Neural cell (in vitro differentiated cells): ENCODE results near the gene REEP6. TPM values are rescaled to one million over a fixed set of nuclear protein-coding genes. Genes with fewer than 3 reads are reported as not detected.

Experiments used
- H2AFZ ChIP-seq: fragments of 200-600, 300-800 bp; sonication (generic), shearing (Covaris generic); 2 replicates; pipeline ENCODE4 v1.6.0; 2014; ENCODE audit warnings: low read depth, mild to moderate bottlenecking, antibody characterized with exemption, low read length, moderate library complexity
- H3F3A ChIP-seq: fragments of 200-600 bp; shearing (Covaris generic); 2 replicates; pipeline ENCODE4 v1.6.1; 2016; ENCODE audit warnings: mild to moderate bottlenecking, moderate library complexity, mixed read lengths, antibody characterized with exemption, low read length; ENCODE audit not compliant: insufficient read depth, poor library complexity, severe bottlenecking
- H3K27ac ChIP-seq: fragments of 200-600, 300-800 bp; sonication (generic), shearing (Covaris generic); 2 replicates; pipeline ENCODE4 v1.5.1; 2014; ENCODE audit warnings: mild to moderate bottlenecking, low read length, moderate library complexity
- H3K27me3 ChIP-seq: fragments of 300-800, 200-600 bp; sonication (generic), shearing (Covaris generic); 2 replicates; pipeline ENCODE4 v1.6.0; 2014; ENCODE audit warnings: mild to moderate bottlenecking, low read depth, low read length, moderate library complexity; ENCODE audit not compliant: insufficient read depth
- H3K36me3 ChIP-seq: fragments of 300-800, 200-600 bp; sonication (generic), shearing (Covaris generic); 2 replicates; pipeline ENCODE4 v1.5.1; 2014; ENCODE audit warnings: mild to moderate bottlenecking, antibody characterized with exemption, low read length, moderate library complexity; ENCODE audit not compliant: insufficient read depth
- H3K4me2 ChIP-seq: fragments of 300-800, 200-600 bp; sonication (generic), shearing (Covaris generic); 2 replicates; pipeline ENCODE4 v1.6.0; 2014; ENCODE audit warnings: mild to moderate bottlenecking, low read length
- H3K4me3 ChIP-seq: fragments of 300-800, 200-600 bp; sonication (generic), shearing (Covaris generic); 2 replicates; pipeline ENCODE4 v1.5.1; 2014; ENCODE audit warnings: mild to moderate bottlenecking, low read length, moderate library complexity
- H3K79me2 ChIP-seq: fragments of 200-600 bp; shearing (Covaris generic); replicated peaks from 2 replicates; pipeline ENCODE4 v1.6.0; 2014; ENCODE audit warnings: mild to moderate bottlenecking, low read length, moderate library complexity; ENCODE audit not compliant: insufficient read depth
- H3K9ac ChIP-seq: fragments of 300-800, 200-600 bp; sonication (generic), shearing (Covaris generic); 2 replicates; pipeline ENCODE4 v1.6.1; 2016; ENCODE audit warnings: mild to moderate bottlenecking, low read length, mixed read lengths
- H3K9me2 ChIP-seq: fragments of 200-600 bp; shearing (Covaris generic); 2 replicates; pipeline ENCODE4 v1.6.1; 2016; ENCODE audit warnings: mild to moderate bottlenecking, low read length, mixed read lengths; ENCODE audit not compliant: insufficient read depth
- H3K9me3 ChIP-seq: fragments of 200-600, 300-800 bp; sonication (generic), shearing (Covaris generic); 2 replicates; pipeline ENCODE4 v1.6.1; 2016; ENCODE audit warnings: mild to moderate bottlenecking, mixed run types, low read length, moderate library complexity, mixed read lengths
- H4K20me1 ChIP-seq: fragments of 200-600 bp; shearing (Covaris generic); 2 replicates; pipeline ENCODE4 v1.6.1; 2016; ENCODE audit warnings: mild to moderate bottlenecking, mixed run types; ENCODE audit not compliant: insufficient read depth
- CTCF ChIP-seq: fragments of 450-650 bp; IDR thresholded peaks from 2 replicates; pipeline ENCODE4 v1.5.1; 2014; ENCODE audit warnings: antibody characterized with exemption, mild to moderate bottlenecking, moderate library complexity; ENCODE audit not compliant: poor library complexity, severe bottlenecking
- EP300 ChIP-seq: fragments of 450-650 bp; conservative IDR thresholded peaks from 2 replicates; pipeline ENCODE4 v1.6.1; 2014; ENCODE audit warnings: antibody characterized with exemption, mild to moderate bottlenecking, moderate library complexity; ENCODE audit not compliant: poor library complexity, severe bottlenecking
- EZH2 ChIP-seq: fragments of 200-600, 300-800 bp; shearing (Covaris generic), sonication (generic); IDR thresholded peaks from 2 replicates; pipeline ENCODE4 v1.6.1; 2014; ENCODE audit warnings: antibody characterized with exemption, low read length, borderline replicate concordance, mild to moderate bottlenecking; ENCODE audit not compliant: insufficient read depth, poor library complexity, severe bottlenecking
- MXI1 ChIP-seq: fragments of 450-650 bp; conservative IDR thresholded peaks from 2 replicates; pipeline ENCODE4 v1.6.1; 2014; ENCODE audit warnings: antibody characterized with exemption, mild to moderate bottlenecking; ENCODE audit not compliant: poor library complexity, severe bottlenecking
- POLR2AphosphoS5 ChIP-seq: IDR thresholded peaks from 2 replicates; pipeline ENCODE4 v1.6.1; 2012
- RAD21 ChIP-seq: fragments of 450-650 bp; conservative IDR thresholded peaks from 2 replicates; pipeline ENCODE4 v1.6.1; 2014; ENCODE audit warnings: antibody characterized with exemption, mild to moderate bottlenecking, moderate library complexity
- REST ChIP-seq: IDR thresholded peaks from 2 replicates; pipeline ENCODE4 v1.6.1; 2012; ENCODE audit warnings: borderline replicate concordance
- SMC3 ChIP-seq: fragments of 450-650 bp; conservative IDR thresholded peaks from 2 replicates; pipeline ENCODE4 v1.6.1; 2014; ENCODE audit warnings: antibody characterized with exemption, mild to moderate bottlenecking, moderate library complexity; ENCODE audit not compliant: poor library complexity
- TAF1 ChIP-seq: IDR thresholded peaks from 2 replicates; pipeline ENCODE4 v1.6.1; 2012; ENCODE audit warnings: low read depth
- polyA plus RNA-seq: library from polyadenylated mRNA; depleted of rRNA; stranded (reverse); fragments of >200 nt; gene quantifications from 2 replicates; pipeline ENCODE4 v1.2.3, GENCODE V29; 2014

Gene REEP6
- polyA plus RNA-seq, 1 donor from 2014 or later: 10.7 TPM

- H2AFZ ChIP-seq: peak overlapping the region; percentile 18
Observed at GRCh38 chr19:1508507-1508856, 17.5 kb downstream of the REEP6 start.

More at GRCh38 chr19:1508507-1508856, 17.5 kb downstream of the REEP6 start:
- H4K20me1 ChIP-seq: no peaks in the 10 kb centered on the region
- H3K36me3 ChIP-seq: no peaks in the 10 kb centered on the region
- no peaks in the 10 kb centered on the region for H3F3A ChIP-seq
- TF ChIP-seq EZH2 (no peak), TAF1 (no peak), RAD21 (no peak), REST (no peak), POLR2AphosphoS5 (no peak), SMC3 (no peak), EP300 (no peak), MXI1 (no peak), CTCF (no peak)
- peaks cover 19% of the 10 kb centered on the region for H3K27me3 ChIP-seq
- no peaks in the 10 kb centered on the region for H3K9me2 ChIP-seq
- H3K4me2 ChIP-seq: no peak overlapping the region
- H3K4me3 ChIP-seq: peak overlapping the region; percentile 73
- peak overlapping the region; percentile 95 for H3K27ac ChIP-seq
- H3K9me3 ChIP-seq: no peaks in the 10 kb centered on the region
- H3K79me2 ChIP-seq: no peaks in the 10 kb centered on the region
- peak overlapping the region; percentile 86 for H3K9ac ChIP-seq
